Measurements from ENCODE around the gene C16orf87.
A peak's percentile ranks its signal among the peaks of the same experiment; 100 is the strongest.

C16orf87 gene

GRCh38 chr16:46843898-46844642, 13.1 kb upstream of the C16orf87 start:
- DNase-seq (ENCODE audit: low spot score) = no peak

- DNase-seq (ENCODE audit: low spot score) = no peak
These were observed 11.4 kb upstream of the C16orf87 start for GRCh38 chr16:46842192-46842895.

DNA sequence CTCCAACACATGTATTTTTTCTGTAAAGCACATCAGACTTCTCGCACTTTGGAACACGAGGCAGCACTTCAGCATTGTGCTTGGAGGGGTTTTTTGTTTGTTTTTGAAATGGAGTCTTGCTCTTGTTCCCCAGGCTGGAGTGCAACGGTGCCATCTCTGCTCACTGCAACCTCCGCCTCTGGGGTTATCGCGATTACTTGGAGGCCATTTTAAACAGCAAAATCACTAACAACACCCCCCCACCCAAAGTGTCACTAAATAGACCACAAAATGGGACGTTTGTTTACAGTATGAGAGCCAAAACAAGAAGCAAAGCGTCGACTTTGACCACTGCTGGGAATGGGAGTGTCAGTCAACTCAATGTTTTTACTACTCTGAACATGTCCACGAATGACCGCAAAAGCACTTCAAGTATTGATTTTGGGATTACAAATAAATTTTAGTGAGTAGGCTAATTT, 9.0 kb upstream of the C16orf87 start:
- DNase-seq (ENCODE audit: low spot score) = no peak

DNA sequence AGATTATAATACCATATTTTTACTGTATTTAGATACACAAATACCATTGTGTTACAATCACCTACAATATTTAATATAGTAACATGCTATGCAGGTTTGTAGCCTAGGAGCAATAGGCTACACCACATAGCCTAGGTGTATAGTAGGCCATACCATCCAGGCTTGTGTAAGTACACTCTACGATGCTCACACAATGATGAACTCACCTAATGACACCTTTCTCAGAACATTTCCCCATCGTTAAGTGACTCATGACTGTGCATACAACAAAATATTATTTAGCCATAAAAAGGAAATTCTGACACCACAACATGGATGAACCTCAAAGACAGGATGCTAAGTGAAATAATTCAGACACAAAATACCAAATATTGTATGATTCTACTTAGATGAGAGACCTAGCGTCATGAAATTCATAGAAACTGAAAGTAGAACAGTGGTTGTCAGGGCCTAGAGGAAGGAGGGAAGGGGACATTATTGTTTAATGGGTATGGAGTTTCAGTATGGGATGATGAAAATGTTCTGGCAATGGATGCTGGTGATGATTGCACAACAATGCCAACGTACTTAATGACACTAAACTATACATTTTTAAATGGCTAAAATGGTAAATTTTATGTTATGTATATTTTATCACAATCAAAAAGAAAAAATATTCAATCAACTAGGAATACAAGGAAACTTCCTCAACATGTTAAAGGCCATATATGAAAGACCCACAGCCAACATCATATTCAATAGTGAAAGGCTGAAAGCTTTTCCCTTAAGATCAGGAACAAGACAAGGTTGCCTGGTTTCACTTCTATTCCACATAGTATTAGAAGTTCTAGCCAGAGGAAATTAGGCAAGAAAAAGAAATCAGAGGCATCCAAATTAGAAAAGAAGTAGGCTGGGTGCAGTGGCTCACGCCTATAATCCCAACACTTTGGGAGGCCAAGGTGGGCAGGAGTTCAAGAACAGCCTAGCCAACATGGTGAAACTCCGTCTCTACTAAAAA, 5.9 kb upstream of the C16orf87 start:
- DNase-seq (ENCODE audit: low spot score) = no peak

DNA sequence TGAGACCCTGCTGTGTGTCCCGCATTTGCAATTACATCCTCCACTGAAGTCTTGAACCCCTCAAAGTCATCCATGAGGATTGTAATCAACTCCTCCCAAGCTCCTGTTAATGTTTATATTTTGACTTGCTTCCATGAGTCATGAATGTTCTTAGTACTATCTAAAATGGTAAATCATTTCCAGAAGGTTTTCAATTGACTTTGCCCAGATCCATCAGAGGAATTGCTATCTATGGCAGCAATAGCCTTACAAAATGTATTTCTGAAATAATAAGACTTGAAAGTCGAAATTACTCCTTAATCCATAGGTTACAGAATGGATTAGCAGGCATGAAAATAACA, 2.5 kb upstream of the C16orf87 start:
- no peak for DNase-seq (ENCODE audit: low spot score)

GRCh38 chr16:46832757-46833459, 1.9 kb upstream of the C16orf87 start:
- DNase-seq (ENCODE audit: low spot score) = no peak

- DNase-seq (ENCODE audit: low spot score) = peak; percentile 15
These were observed 521 bp downstream of the C16orf87 start for GRCh38 chr16:46830417-46830901.

GRCh38 chr16:46828943-46829342, 2.0 kb downstream of the C16orf87 start:
- DNase-seq (ENCODE audit: low spot score) = no peak

- no peak for DNase-seq (ENCODE audit: low spot score)
These were observed 2.7 kb downstream of the C16orf87 start for GRCh38 chr16:46828292-46828691.

GRCh38 chr16:46826631-46827030, 4.3 kb downstream of the C16orf87 start:
- DNase-seq (ENCODE audit: low spot score) = no peak

DNA sequence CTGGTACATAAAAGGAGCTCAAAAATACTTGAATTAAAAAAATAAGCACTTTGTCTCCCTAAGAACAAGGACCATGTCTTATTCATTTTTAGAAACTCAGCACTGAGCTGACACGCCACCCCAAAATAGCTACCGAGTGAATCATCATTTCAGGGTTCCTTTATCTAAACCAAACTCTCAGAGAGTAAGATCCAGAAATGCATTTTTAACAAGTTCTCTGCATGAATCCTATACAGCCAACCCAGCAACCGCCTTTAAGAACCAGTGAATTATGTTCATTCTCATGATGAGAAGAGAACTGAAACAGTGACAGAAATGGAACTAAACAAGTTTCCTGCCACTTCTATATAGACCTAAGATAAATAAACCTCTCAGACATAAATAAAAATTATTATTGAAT, 8.7 kb downstream of the C16orf87 start:
- no peak for DNase-seq (ENCODE audit: low spot score)

GRCh38 chr16:46817961-46818360, 13.0 kb downstream of the C16orf87 start:
- no peak for DNase-seq (ENCODE audit: low spot score)

- no peak for DNase-seq (ENCODE audit: low spot score)
These were observed 16.2 kb downstream of the C16orf87 start for GRCh38 chr16:46814790-46815189.

DNA sequence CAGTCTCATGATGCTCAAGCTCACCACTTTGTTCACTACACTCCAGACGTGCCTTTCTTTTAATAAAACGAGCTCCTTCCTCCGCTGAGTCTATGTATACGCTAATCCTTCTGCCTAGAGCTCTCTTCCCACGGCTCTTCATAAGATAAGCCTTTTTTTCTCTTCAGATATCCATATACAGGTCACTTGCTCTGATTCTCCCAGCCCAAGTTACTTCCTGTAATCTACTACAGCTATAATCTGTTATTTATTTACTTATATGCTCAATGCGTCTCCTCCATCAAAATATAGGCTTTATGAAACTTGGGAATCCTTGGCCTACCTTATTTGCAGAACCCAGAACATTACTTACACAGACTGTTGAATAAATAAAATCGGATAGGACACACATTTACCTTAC, 17.4 kb downstream of the C16orf87 start:
- DNase-seq (ENCODE audit: low spot score) = no peak

DNA sequence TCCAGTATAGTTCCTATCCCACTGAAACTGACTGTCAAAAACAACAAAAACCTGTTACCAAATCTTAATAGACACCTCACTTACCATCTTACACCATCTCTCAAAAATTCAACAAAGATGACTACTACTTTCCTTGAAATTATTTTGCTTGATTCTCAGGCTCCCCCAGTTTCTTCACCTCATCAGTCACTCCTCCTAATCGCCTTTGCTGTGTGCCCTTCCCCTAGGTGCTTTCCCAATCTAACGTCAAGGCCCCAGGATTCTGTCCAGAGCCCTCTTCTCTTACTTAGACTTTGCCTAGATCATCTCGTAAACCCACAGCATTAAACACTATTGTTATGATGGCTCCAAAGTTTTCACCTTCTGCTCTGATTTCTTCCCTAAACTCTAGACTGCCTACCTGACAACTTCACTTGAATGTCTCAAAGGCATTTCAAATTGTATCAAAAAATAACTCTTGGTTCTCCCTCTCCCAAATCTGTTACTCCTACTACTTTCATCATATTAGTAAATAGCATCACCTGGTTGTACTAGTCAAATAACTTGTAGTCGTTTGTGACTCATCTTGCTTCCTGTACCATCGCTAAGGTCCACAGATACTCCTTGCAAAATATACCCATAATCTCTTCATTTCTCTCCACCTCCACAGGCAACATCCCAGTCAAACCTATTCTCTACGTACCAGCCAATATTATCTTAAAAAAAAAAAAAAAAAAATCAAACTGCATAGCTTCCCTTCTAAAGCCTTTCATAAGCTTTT, 18.0 kb downstream of the C16orf87 start:
- DNase-seq (ENCODE audit: low spot score) = no peak

DNA sequence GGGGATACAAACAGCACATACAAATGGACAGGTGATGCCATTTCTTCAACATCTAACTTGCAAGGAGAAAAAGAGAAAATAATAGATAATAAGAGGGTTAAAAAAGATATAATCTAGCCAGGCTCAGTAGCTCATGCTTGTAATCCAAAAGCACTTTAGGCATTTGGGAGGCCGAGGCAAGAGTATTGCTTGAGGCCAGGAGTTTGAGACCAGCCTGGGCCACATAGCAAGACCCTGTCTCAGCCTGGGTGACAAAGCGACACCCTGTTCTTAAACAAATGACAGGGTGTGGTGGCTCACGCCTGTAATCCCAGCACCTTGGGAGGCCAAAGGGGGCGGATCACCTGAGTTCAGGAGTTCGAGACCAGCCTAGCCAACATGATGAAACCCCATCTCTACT, 19.3 kb downstream of the C16orf87 start:
- no peak for DNase-seq (ENCODE audit: low spot score)

DNA sequence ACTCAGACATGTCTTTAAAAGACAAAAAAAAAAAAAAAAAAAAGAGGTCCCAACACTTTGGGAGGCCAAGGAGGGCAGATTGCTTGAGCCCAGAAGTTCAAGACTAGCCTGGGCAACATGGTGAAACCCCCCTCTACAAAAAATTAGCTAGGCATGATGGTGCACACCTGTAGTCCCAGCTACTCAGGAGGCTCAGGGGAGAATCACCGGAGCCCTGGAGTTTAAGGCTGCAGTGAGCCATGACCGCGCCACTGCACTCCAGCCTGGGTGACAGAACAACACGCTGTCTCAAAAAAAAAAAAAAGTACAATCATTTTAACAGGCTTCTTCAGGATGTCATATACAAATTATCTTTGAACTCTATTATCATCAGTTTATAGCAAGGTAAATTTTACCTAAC, 22.0 kb downstream of the C16orf87 start:
- DNase-seq (ENCODE audit: low spot score) = no peak

- DNase-seq (ENCODE audit: low spot score) = no peak
These were observed 23.6 kb downstream of the C16orf87 start for GRCh38 chr16:46807336-46807735.

- DNase-seq (ENCODE audit: low spot score) = no peak
These were observed 27.6 kb downstream of the C16orf87 start for GRCh38 chr16:46803373-46803772.

DNA sequence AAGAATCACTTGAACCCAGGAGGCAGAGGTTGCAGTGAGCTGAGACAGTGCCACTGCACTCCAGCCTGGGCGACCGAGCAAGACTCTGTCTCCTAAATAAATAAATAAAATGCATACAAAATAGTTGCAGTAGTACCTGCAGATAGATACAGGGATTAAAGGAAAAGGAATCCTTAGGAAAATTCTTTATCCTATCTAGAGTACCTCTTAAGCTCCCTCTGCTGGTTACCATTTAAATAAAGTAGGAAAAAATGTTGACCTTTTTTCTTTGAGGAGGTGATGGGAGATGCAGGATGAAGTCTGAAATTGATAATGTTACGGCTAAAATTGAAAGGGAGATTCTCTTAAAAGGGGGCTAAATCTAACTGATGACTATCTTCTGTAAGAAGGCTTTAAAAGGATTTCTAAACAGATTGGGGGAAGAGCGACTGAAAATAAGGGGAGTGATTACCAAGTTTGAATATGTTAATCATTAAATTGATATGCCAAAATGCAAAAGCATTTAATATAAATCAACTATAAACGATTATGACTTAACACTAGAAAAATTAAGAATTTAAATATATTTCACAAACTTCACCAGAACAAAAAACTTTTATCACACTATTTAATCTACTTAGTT, 29.4 kb downstream of the C16orf87 start:
- DNase-seq (ENCODE audit: low spot score) = no peak

Measured in CD4-positive, alpha-beta T cell treated with Interleukin-6 at 100 ng/mL for 8 hours (primary cell).